Measurements from ENCODE around the gene PPFIBP1. TPM values are rescaled to one million over a fixed set of nuclear protein-coding genes. Genes with fewer than 3 reads are reported as not detected.

Gene PPFIBP1
- total and polyA plus RNA-seq, 2 of the 8 experiments (the other 6 are each of a cell fraction or from before 2014, with no cell fraction given) = 7.7 to 31.3 TPM

GRCh38 chr12:27521981-27522380, 2.0 kb upstream of the PPFIBP1 start (continued):
- TF ChIP-seq CHD7 (IDR thresholded peaks at IDR 0.05; ENCODE audit: insufficient replicate concordance, low read length) (no peak), CEBPB (IDR thresholded peaks at IDR 0.05; ENCODE audit: low read depth, low read length) (no peak), POLR2AphosphoS5 (IDR thresholded peaks at IDR 0.05; ENCODE audit: low read depth, low read length) (no peak), RXRA (IDR thresholded peaks at IDR 0.05; ENCODE audit: insufficient read depth, low read depth, low read length) (no peak), SIN3A (conservative IDR thresholded peaks at IDR 0.05 in 1 of 2, IDR thresholded peaks at IDR 0.05 in 1 of 2; ENCODE audit: low read depth in 1 of 2, low read length in 2 of 2) (no peak), CBX5 (IDR thresholded peaks at IDR 0.05; ENCODE audit: low read depth, low read length) (no peak), ATF2 (IDR thresholded peaks at IDR 0.05; ENCODE audit: low read length) (no peak), TBP (IDR thresholded peaks at IDR 0.05; ENCODE audit: low read depth, low read length) (no peak), SP4 (IDR thresholded peaks at IDR 0.05; ENCODE audit: low read length) (no peak)

Data from H1 (cell line).